ENCODE data around the gene RNF220.

The RNF220 gene

GRCh38 chr1:44507490-44508396, 102.7 kb downstream of the RNF220 start:
- H3K9me3 ChIP-seq (ENCODE audit: control insufficient read depth, insufficient read depth, low read depth, low read length): no peaks in the 10 kb centered on the region
- POLR2A ChIA-PET: no interaction called here
- CTCF ChIA-PET: no interaction called here
- no peaks in the 10 kb centered on the region for H3K36me3 ChIP-seq (ENCODE audit: control insufficient read depth in 2 of 2, insufficient read depth in 1 of 2, low read length in 2 of 2)
- H3K4me3 ChIP-seq (ENCODE audit: low read depth, low read length): no peak overlapping the region
- H3K4me1 ChIP-seq (ENCODE audit: control insufficient read depth, insufficient read depth, low read length): no peaks in the 10 kb centered on the region
- H3K27ac ChIP-seq (ENCODE audit: extremely low read depth, low read depth, low read length): no peak overlapping the region
- TF ChIP-seq ZNF664 (tag by site-specific recombination; IDR thresholded peaks at IDR 0.05) (no peak), ZNF558 (tag by site-specific recombination; IDR thresholded peaks at IDR 0.05) (no peak), GLIS1 (tag by site-specific recombination; IDR thresholded peaks at IDR 0.05) (no peak), ZNF677 (tag by site-specific recombination; IDR thresholded peaks at IDR 0.05) (no peak), ZNF658 (tag by site-specific recombination; IDR thresholded peaks at IDR 0.05) (no peak), ZNF624 (tag by site-specific recombination; IDR thresholded peaks at IDR 0.05) (no peak), EGR2 (tag by site-specific recombination; IDR thresholded peaks at IDR 0.05; ENCODE audit: low read depth) (peak; percentile 85), ZFHX2 (tag by site-specific recombination; conservative IDR thresholded peaks at IDR 0.05) (peak; percentile 83), ZIC2 (tag by site-specific recombination; IDR thresholded peaks at IDR 0.05) (peak; percentile 65), ZNF560 (tag by site-specific recombination; IDR thresholded peaks at IDR 0.05; ENCODE audit: borderline replicate concordance) (no peak), ZNF449 (tag by site-specific recombination; IDR thresholded peaks at IDR 0.05) (no peak; the same call in 1 of the 2 replicates)

- TF ChIP-seq ZXDB (tag by site-specific recombination; IDR thresholded peaks at IDR 0.05): no peak
- TF ChIP-seq ZNF133 (tag by site-specific recombination; IDR thresholded peaks at IDR 0.05): peak; percentile 36; the same call in 1 of the 2 replicates
- no peak for TF ChIP-seq ZNF585B (tag by site-specific recombination; IDR thresholded peaks at IDR 0.05)
- H3K9me3 ChIP-seq (ENCODE audit: control insufficient read depth, insufficient read depth, low read depth, low read length): no peaks in the 10 kb centered on the region
- H3K4me3 ChIP-seq (ENCODE audit: low read depth, low read length): no peak overlapping the region
- no peaks in the 10 kb centered on the region for H3K4me1 ChIP-seq (ENCODE audit: control insufficient read depth, insufficient read depth, low read length)
- ChIA-PET POLR2A (no interaction called here), CTCF (no interaction called here)
- no peaks in the 10 kb centered on the region for H3K36me3 ChIP-seq (ENCODE audit: control insufficient read depth in 2 of 2, insufficient read depth in 1 of 2, low read length in 2 of 2)
- H3K27ac ChIP-seq (ENCODE audit: extremely low read depth, low read depth, low read length): no peak overlapping the region
These were observed 103.3 kb downstream of the RNF220 start for GRCh38 chr1:44508397-44508745.

GRCh38 chr1:44511363-44511762, 106.3 kb downstream of the RNF220 start:
- ChIA-PET POLR2A (no interaction called here), CTCF (interaction anchor here (0.9 kb wide), 1 partner anchor 140 kb away, joined by 5 read pairs; no protein-coding TSS in a partner anchor)
- Histone ChIP-seq H3K9me3 (ENCODE audit: control insufficient read depth, insufficient read depth, low read depth, low read length) (no peaks in the 10 kb centered on the region), H3K4me3 (ENCODE audit: low read depth, low read length) (no peak overlapping the region), H3K4me1 (ENCODE audit: control insufficient read depth, insufficient read depth, low read length) (no peaks in the 10 kb centered on the region), H3K27ac (ENCODE audit: extremely low read depth, low read depth, low read length) (no peak overlapping the region), H3K36me3 (ENCODE audit: control insufficient read depth in 2 of 2, insufficient read depth in 1 of 2, low read length in 2 of 2) (no peaks in the 10 kb centered on the region)
- TF ChIP-seq ZBTB8A (tag by site-specific recombination; IDR thresholded peaks at IDR 0.05): no peak

GRCh38 chr1:44511769-44512168, 106.7 kb downstream of the RNF220 start:
- Histone ChIP-seq H3K9me3 (ENCODE audit: control insufficient read depth, insufficient read depth, low read depth, low read length) (no peaks in the 10 kb centered on the region), H3K4me1 (ENCODE audit: control insufficient read depth, insufficient read depth, low read length) (no peaks in the 10 kb centered on the region), H3K27ac (ENCODE audit: extremely low read depth, low read depth, low read length) (no peak overlapping the region), H3K36me3 (ENCODE audit: control insufficient read depth in 2 of 2, insufficient read depth in 1 of 2, low read length in 2 of 2) (no peaks in the 10 kb centered on the region), H3K4me3 (ENCODE audit: low read depth, low read length) (no peak overlapping the region)
- CTCF ChIA-PET: interaction anchor here (0.9 kb wide), 1 partner anchor 140 kb away, joined by 5 read pairs; no protein-coding TSS in a partner anchor
- 0 out of 2 replicates have a peak, but pooled peaks have one; percentile 39 for TF ChIP-seq SCRT1 (tag by site-specific recombination; IDR thresholded peaks at IDR 0.05; ENCODE audit: borderline replicate concordance)
- no peak for TF ChIP-seq OSR2 (tag by site-specific recombination; IDR thresholded peaks at IDR 0.05)
- peak; percentile 63 for TF ChIP-seq SCRT2 (tag by site-specific recombination; IDR thresholded peaks at IDR 0.05)
- TF ChIP-seq ZSCAN4 (tag by site-specific recombination; IDR thresholded peaks at IDR 0.05): peak; percentile 72
- POLR2A ChIA-PET: no interaction called here
